Measurements from ENCODE around the gene ABCC4. TPM values are rescaled to one million over a fixed set of nuclear protein-coding genes. Genes with fewer than 3 reads are reported as not detected.

The ABCC4 gene, protein sequence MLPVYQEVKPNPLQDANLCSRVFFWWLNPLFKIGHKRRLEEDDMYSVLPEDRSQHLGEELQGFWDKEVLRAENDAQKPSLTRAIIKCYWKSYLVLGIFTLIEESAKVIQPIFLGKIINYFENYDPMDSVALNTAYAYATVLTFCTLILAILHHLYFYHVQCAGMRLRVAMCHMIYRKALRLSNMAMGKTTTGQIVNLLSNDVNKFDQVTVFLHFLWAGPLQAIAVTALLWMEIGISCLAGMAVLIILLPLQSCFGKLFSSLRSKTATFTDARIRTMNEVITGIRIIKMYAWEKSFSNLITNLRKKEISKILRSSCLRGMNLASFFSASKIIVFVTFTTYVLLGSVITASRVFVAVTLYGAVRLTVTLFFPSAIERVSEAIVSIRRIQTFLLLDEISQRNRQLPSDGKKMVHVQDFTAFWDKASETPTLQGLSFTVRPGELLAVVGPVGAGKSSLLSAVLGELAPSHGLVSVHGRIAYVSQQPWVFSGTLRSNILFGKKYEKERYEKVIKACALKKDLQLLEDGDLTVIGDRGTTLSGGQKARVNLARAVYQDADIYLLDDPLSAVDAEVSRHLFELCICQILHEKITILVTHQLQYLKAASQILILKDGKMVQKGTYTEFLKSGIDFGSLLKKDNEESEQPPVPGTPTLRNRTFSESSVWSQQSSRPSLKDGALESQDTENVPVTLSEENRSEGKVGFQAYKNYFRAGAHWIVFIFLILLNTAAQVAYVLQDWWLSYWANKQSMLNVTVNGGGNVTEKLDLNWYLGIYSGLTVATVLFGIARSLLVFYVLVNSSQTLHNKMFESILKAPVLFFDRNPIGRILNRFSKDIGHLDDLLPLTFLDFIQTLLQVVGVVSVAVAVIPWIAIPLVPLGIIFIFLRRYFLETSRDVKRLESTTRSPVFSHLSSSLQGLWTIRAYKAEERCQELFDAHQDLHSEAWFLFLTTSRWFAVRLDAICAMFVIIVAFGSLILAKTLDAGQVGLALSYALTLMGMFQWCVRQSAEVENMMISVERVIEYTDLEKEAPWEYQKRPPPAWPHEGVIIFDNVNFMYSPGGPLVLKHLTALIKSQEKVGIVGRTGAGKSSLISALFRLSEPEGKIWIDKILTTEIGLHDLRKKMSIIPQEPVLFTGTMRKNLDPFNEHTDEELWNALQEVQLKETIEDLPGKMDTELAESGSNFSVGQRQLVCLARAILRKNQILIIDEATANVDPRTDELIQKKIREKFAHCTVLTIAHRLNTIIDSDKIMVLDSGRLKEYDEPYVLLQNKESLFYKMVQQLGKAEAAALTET (N-terminal part only)
- 4.9 and 16.4 TPM in 2 replicates for total RNA-seq

DNA sequence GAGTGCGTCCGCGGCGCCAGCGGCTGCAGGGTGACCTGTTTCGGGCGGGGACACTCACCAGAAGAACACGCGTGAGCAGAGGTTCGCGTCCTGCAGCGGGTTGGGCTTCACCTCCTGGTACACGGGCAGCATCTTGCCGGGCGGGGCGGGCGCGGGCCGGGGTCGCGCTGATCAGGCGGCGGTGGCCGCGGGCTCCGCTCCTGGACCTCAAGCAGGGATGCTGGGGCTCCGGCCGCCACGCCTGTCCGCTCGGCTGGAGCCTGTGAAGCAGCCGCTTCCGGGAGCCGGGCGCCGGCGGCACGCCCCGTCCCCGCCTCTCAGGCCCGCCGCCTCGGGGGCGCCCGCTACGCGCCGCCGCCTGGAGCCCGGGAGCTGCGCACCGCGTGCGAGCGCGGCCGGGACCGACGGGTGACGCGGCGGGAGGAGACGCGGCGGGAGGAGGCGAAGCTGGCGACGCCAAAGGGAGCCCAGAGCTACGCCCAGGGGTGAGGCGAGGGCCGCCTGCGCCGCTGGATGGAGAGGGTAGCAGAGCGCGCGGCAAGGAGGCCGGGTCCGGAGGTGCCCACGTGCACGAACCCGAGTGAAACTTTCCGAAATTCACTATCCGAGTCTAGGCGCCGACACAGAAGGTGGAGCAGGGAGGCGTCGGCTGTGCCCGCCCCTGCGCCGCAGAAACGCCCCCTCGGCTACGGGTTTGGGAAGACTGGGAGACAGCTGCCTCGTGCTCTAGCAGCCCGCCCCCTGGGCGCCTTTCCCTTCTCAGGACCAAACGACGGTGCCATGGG lies at the start of gene ABCC4:
Gene ABCC4, minus strand, starts transcription at position 269 of the 785 bp plus-strand sequence. Its CDS starts 137 bp downstream, at position 132.

All from tracheal epithelial cell (primary cell).